ENCODE results near the gene RASL10A.

The RASL10A gene

DNA sequence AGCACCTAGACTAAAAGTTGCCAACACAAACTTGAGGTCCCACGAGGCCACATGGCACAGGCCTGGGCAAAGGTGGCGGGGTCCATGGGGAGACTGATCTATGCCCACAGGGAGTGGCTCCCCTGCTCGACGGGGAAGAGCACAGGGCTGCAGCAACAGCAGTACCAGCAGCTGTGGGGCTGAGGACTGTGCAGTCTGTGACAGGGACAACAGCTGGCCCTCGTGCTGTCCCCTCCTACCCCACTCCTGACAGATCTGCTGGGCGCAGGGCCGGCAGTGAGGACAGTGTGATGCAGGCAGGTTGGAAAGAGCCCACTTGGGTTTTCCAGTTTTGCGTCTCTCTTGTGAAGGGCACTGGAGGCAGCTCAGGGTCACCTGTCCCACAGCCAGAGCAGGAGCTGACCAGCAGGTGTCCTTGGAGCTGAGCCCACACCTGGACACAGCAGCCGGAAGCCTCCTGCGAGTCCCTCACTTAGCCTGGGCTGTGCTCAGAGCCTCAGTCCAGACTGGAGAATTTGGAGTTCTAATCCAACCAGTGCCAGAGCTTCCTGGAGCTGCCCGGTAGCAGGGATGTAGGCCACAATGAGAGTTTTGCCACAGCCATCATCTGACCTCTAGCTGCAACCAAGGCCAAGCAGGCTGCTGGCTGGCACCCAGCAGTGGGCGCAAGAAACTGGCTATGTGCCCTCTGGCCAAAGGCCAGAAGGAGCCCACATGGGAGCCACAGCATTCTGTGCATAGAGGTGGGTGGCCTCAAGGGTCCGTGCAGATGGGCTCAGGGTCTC lies 12.6 kb downstream of the RASL10A start:
- DNase-seq (ENCODE audit: low read depth), result no peak

DNA sequence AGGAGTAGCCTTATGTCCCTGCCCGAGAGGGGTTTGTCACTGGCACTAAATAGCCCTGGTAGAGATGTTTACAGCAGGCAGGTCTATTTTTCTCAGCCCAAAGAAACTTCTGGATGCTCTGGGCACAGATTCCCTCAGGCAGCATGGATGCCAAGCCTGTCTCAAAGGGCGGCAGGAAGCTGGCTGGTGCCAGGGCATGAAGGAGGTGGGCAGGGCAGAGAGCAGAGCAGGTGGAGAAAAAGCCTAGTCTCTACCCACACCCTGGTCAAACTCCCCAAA lies 13.2 kb downstream of the RASL10A start:
- DNase-seq (ENCODE audit: low read depth), result no peak

DNA sequence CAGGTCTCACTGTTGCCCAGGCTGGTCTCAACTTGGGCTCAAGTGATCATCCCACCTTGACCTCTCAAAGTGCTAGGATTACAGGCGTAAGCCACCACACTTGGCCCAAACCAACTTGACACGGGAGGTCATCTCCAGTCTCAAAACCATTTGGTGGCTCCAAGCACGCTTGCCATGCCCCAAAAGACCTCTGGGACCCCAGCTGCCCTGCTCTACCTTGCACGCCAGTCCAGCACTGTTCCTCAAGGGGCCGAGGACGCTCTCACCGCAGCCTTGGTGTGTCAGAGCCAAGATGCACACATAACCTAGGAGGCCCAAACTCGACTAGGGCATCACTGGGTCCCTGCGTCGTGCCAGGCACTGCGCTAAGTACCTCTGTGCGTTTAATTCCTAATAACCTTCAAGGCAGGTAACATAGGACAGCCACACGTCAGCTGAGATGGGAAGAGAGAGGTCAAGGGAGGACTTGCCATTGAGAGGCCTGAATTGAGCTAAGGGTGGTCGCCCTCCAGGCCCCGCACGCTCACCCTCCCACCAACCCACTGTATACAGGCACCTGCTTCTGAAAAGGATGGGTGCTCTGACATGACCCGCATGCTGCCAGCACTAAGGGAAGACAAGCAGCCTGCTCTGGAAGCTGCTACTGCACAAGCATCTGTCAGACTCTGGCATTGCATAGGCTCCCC lies 13.6 kb downstream of the RASL10A start:
- DNase-seq (ENCODE audit: low read depth), result no peak

DNA sequence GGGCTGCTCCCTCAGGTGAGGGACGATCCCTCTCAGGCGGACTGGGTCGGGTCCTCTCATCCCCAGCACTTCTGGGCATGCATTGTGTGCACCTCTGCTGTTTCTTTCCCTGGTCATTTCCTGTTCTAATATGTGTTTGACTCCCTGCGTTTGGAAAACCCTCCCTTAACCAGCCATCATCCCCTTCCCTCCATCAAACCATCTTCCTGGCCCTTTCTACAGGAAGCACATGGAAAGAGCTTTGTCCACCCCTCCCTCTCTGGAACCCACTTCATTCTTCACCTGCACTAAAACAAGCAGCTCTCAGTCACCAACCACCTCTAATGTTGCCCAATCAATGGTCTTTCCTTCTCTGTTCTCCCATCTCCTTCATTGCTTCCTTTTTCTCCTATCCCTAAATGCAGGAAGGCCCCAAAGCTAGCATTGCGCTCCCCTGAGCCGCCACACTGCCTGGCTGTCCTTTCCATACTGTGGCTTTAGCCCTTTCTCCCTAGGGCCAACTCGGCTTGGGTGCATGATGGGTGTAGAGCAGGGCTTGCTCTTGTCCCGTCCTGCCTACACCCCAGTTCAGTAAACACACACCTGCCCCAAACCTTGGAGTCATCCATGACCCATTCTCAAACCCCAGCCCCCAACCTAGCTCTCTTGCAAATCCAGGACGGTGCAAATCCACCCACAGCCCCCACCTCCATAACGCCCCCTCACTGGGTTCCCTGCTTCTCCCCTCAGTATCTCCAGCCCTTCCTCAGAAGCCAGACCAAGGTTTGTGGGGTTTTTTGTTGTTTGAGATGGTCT lies 14.5 kb downstream of the RASL10A start:
- no peak for DNase-seq (ENCODE audit: low read depth)

DNA sequence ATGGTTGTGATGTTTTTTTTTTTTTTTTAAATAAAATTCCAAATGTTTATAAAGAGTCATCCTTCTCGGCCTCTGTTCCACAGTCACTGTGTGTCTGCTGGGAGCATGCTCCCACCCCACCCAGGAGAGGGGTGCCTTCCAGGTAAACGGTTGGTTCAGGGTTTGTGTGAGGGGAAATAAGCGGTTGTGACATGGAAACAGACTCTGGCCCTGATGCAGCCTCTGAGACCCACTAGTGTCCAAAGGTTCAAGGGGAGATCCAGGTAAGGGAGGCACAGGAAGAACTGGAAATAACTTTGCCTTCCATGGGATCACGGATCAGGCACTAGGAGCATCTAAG lies 15.1 kb downstream of the RASL10A start:
- DNase-seq (ENCODE audit: low read depth), result no peak

DNA sequence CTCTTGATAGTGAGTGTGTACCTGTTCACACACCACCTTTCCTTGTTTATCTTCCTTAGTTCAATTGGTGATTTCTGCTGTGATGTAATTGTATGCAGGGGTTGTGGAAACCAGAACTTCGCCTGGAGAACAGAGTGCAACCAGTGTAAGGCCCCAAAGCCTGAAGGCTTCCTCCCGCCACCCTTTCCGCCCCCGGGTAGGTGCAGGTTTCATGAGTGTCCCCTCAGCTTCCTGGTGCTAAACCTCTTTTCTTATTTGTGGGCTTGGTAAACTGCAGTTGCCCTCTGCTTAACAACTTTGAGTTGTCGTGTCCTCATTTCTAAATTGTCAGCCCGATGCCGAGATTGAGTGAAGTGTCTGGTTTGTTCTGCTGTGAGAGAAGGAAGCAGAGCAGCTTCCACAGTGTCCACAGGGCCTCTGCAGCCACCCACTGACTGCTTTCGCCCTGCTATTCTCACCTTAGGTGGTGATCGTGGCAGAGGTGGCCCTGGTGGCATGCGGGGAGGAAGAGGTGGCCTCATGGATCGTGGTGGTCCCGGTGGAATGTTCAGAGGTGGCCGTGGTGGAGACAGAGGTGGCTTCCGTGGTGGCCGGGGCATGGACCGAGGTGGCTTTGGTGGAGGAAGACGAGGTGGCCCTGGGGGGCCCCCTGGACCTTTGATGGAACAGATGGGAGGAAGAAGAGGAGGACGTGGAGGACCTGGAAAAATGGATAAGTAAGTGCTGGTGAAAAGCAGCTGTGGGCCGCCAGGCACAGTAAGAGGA lies 16.2 kb downstream of the RASL10A start:
- DNase-seq (ENCODE audit: low read depth), result no peak

DNA sequence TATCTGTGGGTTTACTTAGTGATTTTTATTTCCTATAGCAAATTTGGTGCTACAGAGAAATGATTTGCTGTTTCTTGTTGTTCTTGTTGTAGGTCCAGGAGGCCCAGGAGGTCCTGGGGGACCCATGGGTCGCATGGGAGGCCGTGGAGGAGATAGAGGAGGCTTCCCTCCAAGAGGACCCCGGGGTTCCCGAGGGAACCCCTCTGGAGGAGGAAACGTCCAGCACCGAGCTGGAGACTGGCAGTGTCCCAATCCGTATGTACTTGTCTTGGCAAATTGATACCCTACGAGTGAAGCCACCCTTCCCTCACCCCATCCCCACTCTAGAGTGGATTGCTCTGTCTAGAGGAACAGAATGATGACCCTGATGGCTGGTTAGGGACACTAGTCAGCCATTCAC lies 16.9 kb downstream of the RASL10A start:
- no peak for DNase-seq (ENCODE audit: low read depth)

DNA sequence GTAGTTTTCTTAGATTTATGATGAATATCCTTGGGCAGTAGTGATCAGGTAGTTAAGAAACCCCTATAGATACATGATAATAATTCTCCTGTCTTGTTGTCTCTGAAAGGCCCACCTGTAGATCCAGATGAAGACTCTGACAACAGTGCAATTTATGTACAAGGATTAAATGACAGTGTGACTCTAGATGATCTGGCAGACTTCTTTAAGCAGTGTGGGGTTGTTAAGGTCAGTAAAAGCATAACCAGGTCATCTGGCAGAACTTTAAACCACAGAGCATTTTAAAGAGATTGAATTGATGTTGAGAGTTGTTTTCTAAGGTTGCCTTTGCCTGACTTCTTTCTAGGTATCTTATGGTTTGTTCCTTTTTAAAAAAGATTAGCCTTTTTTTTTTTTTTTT lies 23.1 kb downstream of the RASL10A start:
- DNase-seq (ENCODE audit: low read depth), result no peak

DNA sequence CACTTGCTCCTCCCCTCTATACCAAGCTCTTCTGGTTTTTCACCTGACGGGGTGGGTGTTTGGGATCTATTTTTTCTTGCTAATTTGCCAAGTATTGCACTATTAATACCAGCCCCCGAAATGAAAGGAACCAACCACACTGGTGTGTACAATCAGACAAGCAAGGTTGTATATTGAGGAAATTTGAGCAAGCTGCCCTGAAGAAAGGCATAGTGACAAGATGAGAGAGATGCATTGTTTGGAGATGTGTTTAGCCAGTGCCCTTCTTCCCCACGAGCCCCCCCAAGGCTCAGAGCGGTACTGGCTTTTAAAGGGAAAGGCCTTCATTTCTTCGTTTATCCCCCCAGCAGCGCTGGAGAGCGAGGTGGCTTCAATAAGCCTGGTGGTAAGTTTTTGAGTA lies 24.3 kb downstream of the RASL10A start:
- DNase-seq (ENCODE audit: low read depth), result no peak

DNA sequence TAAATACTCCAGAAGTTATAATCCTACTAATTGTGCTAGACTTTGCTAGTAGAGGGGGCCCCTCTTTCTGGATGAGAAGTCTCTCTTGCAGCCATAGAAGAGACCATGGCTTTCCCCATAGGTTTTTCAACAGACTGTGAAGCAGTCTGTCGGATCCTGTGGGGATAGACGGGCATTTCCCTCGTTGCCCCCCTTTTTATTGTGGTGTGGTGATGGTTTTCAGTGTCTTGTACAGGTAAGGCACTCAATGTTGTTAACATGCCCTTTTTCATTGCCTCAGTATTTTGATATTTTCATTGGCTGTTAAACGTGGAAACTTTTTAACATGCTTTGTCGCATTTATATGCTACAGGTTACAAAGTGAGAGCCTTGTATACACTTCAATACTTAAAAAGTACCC lies 25.4 kb downstream of the RASL10A start:
- DNase-seq (ENCODE audit: low read depth), result no peak

DNA sequence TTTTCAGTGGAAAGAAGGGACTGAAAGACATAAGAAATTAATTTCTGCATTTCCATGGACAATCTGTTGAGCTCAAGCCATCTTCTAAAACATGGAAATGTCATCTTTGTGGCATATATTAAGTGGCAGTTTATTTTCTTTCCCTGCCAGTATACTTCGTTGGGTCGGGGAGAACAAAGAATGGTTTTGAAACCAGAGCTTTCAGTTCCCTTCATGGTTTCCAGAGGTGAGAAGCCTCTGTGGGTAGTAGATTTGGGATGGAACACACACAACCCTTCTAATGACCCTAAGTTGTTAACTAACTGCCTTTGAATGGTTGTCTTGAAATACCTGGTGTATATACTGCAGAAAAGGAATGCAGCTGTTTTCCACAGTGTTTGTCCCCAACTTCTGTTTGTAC lies 26.7 kb downstream of the RASL10A start:
- no peak for DNase-seq (ENCODE audit: low read depth)

DNA sequence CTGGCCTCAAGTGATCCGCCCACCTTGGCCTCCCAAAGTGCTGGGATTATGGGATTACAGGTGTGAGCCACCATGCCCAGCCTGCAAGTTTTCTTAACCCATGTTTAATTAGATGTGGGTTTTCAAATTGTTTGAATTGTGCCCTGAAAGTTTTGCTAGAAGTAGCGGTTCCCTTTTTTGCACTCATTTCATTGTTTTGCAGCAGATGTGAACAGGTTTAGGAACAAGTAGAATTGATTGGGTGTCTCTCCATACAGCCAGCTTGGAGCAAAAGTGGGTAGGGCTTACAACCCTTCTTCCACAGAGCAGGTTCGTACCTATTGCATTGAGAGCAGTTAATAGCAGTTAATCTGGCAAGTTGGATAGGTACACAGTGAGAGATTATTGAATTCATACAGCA lies 31.3 kb downstream of the RASL10A start:
- DNase-seq (ENCODE audit: low read depth), result no peak

DNA sequence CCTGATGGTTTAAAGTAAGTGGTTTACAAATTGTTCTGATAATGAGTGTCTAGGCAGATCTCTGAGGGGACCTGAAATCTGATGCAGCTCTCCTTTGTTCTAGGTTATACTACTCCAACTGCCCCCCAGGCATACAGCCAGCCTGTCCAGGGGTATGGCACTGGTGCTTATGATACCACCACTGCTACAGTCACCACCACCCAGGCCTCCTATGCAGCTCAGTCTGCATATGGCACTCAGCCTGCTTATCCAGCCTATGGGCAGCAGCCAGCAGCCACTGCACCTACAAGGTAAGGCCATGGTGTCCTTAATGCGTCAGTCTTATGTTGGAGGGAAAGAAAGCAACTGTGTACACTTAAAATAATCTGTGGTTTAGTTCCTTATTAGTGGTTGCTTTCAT lies 37.6 kb downstream of the RASL10A start:
- no peak for DNase-seq (ENCODE audit: low read depth)

DNA sequence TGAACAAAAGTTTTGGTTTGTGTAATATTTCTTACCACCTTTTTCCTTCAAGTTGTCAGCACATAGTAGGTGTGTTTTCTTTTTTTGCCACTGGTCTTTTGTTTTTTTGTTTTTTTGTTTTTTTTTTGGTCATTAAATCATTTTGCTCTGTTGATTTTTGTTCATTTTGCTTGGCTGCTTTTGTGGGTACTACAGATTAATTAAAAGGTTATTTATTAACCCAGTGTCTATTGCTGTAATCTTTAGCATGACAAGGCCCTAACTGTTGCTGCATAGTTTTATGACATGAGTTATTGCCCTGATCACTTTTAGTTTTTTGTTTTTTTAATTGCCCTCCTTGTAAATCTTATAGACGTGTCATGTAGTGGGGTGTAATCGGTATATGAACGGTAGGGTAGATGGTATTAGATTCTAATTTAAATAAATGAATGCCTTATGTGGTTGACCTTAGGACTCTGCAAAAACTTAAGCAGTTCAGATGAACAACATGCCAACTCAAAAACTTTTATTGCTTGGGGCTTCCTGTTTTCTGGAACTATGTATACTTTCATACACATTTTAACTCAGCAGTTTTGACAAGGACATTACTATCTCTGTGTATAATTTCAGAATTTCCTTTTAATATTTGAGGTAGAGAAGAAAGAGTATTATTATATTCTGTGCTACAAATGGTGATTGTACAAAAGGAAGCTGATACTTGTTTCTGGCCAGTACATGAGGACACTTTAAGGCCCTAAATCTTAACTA lies 39.5 kb downstream of the RASL10A start:
- no peak for DNase-seq (ENCODE audit: low read depth)

DNA sequence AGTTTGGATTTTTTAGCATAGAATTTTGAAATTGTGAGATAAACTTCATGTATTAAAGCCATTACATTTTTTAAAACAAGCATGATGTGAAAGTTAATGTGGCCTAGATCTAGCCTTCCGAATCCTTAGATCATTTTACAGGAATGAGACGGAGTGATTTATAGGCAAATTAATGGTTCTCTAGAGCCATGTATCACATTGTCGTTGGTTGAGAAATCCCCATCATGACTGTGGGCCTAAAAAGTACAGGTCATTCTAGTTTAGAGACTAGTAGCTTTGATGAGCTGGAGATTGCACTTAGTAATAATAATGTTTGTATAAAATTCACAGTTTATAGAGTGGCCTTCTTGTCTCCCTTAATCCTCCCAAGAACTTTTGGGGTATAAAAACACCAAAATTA lies 40.3 kb downstream of the RASL10A start:
- no peak for DNase-seq (ENCODE audit: low read depth)

DNA sequence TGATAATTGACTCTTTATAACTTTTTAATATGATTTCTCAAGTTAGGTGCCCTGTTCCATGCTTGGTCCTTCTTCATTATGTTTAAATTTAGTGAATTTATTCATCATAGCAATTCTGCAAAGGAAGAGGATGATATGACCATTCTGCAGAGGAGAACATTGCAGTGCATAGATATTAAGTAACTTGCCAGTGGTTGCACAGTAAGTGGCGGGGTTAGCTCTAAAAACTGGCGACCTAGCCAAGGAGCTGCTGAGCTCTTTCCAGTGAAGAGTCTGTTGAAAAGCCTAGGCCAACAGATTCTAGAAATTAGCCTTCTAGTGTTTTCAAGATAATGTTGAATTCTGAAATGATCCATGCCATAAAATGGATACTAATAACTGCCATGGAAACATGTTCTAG lies 42.9 kb downstream of the RASL10A start:
- no peak for DNase-seq (ENCODE audit: low read depth)

DNA sequence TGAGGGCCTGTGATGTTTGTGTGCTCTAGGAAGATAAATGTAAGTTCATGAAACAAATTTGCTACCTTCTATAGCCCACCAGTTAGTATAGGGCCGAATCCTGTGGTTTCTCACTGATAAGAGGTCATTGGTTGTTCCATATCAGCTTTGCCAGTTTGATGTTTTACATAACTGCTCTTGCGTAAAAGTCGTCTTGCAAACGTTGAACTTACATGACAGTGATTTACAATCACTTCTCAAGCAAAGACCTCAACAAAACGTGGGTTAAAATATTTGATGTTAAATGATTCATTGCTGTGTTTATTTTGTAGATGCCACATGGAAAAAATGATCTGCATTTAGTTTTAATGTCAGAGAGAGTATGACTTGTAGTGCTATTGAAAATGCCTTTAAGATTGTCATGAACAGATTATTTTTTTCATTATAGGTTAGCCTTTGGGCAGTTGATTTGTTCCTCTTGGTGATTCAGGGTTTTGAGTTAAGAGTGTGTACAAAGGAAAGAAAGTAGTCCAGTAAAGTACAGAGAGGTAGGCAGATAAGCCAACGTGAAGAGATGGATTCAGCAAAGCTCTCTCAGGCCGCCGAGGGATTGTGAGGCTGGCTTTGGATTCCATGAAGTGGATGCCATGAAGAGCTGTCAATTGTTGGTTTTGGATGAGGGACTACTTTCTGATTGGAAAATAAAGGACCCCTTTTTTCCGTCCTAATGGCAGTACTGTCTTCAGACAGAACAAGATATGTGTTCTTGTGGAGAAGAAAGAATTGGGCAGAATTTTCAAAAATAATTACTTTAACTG lies 44.8 kb downstream of the RASL10A start:
- no peak for DNase-seq (ENCODE audit: low read depth)

DNA sequence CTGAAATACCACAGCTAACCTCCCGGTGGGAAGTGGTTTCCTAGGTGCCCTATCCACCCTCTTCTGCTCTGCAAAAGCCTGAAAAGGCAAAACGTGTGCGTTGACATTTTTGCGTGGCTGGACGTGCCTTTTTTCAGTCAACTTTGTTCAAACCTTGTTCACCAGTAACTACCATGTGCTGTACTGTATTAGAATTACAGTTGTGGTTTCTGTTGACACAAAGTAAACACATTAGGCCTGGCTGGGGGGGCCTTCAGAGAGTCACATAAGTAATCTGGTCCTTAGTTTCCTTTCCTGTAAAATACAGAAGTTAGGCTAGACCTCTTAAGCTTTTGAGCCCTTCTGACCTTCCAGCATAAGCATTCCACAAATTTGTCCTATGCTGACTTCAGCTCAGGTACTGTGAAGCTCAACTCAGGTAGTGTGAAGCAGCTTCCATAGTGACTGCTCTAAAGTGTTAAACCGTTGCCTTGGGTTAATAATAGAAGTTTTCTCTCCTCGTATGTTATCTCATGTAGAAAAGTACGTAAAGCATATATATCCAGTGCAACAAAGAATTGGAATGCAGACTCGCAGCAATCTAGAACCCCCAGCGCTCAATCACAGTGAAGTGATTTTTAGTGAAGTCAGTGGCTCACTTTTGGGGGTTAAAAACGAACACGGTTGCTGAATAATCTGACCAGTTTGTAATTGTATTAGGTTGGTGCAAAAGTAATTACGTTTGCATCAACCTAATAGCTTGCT lies 45.6 kb downstream of the RASL10A start:
- DNase-seq (ENCODE audit: low read depth), result no peak

DNA sequence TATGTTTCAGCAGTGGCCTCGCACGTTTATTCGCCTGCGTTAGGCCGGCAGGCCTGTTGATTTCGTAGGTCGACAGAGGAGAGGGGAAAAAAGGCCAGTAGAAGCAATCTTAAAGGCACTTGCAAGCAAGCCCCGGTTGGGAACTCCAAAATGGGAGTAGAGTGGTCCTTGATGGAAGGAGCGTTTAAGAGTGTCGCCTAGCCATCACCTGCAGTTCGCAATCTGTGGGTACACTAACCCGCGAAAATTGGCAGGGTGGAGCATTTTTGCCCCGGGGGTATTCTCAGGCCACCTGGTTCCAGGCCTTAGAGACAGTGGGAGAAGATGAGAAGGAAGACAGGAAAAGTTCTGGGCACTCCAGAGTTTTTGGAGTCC lies 46.3 kb downstream of the RASL10A start:
- DNase-seq (ENCODE audit: low read depth), result no peak

DNA sequence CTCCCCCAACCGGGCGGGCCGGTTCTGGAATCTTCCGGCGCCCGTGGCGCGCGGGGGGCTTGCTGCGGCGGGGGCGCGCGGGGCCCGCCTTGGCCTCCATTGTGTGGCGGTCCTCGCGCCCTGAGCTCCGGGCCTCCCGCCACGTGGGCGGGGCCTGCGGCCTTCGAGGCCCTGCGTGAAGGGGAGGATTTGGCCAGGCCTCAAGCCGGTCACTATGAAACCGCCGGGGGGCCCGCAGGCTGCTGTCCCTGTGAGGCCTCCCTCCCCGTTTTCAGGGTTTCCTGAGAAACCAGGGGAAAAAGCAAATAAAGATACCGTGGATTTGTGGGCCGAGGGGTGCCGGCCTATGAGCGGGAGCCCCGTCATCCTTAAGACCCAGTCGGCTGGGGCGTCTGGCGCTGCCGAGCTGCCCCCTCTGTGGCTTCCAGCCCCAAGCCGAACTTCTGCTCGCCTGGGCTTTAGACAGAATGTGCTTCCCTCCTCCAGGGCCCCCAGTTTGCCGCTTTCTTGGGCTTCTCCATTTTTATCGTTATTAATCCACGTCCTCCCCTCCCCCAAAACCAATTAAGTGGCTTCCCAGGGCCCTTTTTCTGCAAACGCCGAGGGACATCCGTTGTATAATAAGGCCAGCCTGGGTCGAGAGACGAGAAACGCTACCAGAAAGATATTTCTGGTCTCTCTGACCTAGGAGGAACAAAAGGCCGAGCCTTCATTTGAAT lies 46.8 kb downstream of the RASL10A start:
- no peak for DNase-seq (ENCODE audit: low read depth)
